Forelimb muscle (tissue), 1 donor: ENCODE results near the gene P4HA1. TPM values are rescaled to one million over a fixed set of nuclear protein-coding genes. Genes with fewer than 3 reads are reported as not detected.
"Not testable (repeated sequence)": the region's sequence is repeated elsewhere in the genome, so short reads cannot be mapped to it uniquely, and the experiment has no call there.

ENCODE experiments used
- DNase-seq: peaks from one replicate; pipeline ENCODE4 v3.0.0-alpha.2; 2013; ENCODE audit warnings: low read depth
- polyA plus RNA-seq: library from polyadenylated mRNA; unstranded; fragments of 120-200 nt; gene quantifications from one replicate; pipeline ENCODE4 v1.2.1, GENCODE V29; 2013; ENCODE audit not compliant: insufficient read length

The P4HA1 gene
- polyA plus RNA-seq: 46.6 TPM

DNA sequence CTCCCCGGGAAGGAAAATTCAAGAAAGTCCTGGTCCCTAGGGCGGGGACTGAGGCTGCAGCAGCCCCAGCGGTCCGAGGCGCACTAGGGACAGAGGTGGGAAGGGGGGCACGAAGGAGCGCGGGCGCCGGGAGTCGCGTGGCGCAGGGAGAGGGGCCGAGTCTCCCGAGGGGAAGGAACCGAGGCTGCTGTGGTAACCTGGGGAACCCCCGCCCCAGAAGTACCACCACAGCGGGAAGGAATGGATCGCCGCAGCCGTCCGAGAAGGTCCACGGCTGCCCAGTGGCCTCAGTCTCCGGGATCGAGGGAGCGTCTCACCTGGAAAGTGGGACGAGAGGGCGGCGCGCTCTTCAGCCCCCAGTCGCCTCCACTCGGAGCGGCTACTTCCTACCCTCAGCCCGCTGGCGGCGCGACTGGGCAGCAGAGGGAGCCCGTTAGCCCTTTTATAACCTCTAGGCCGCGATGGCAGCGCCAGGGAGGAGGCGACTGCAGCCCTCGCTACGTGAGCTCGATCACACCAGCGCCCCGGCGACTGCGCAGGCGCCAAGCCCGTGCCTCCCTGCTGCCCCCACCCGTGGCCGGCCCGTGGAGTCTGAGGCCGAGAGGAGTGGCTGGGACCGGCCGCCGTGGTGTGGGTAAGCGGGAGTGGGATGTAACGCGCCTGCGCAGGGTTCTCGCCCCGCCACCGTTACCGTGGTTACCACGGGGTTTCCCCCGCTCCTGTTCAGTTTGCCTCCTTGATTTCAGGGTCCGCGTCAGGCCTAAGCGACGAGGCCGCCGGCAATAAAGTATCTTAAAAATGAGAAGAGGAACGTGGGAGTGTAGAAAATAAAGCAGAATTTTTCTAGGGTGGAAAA lies at the start of gene P4HA1:
Gene P4HA1 (minus strand): TSS at position 418 of the 856 bp plus-strand sequence. CDS start 21,983 bp downstream, outside the sequence.
- peak; percentile 88 for DNase-seq

DNA sequence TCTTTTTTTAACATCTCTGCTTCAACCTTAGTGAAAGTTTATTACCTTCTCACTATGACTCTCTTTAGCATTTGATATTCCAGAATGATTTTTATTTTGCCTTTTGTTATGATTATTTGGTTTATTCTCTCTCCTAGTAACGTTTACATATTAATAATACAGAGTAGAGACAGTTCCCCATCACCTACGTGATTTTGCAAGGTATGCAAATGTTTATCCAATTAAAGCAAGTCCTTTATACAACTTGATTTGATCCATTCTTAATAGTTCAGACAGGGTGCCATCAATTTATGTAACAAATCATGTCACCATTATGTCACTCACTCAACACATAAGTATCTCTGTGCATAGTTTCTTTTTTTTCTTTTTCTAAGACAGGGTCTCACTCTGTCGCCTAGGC lies 44.9 kb upstream of the P4HA1 start:
- no peak for DNase-seq

DNA sequence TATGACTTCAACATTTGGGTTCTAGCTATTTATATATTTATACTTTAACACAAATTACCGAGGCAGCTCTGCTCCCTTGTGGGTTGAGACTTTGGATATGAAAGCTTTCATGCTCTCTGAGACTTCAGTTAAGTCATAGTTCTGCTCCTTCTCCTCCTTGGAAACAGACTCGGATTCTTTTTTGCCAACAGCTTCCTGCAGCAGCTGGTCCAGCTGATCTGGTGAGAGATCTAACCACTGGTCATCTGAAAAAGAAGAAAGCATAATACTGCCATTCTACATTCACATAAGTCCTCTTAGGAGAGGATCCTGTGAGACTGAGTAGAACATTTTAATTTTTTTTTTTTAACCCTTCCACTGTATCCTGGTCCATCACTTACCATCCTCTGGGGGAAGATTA lies 42.6 kb upstream of the P4HA1 start:
- no peak for DNase-seq

DNA sequence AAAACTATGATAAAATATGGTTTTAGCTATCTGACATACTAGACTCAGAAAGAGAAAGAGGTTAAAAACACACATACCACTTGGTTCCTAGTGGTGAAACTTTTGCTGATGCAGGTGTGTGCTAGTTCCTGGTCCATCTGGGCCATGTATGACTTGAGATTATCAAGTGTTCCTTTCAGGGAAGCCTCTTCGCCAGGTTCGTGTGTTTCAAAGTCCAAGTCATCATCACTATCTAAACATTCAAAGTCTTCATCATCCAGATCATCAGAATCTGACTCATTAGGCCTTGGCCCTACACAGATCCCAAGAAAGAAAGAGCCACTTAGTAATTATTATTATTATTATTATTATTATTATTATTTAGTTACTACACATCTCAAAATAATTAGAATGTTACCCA lies 40.0 kb upstream of the P4HA1 start:
- no peak for DNase-seq

DNA sequence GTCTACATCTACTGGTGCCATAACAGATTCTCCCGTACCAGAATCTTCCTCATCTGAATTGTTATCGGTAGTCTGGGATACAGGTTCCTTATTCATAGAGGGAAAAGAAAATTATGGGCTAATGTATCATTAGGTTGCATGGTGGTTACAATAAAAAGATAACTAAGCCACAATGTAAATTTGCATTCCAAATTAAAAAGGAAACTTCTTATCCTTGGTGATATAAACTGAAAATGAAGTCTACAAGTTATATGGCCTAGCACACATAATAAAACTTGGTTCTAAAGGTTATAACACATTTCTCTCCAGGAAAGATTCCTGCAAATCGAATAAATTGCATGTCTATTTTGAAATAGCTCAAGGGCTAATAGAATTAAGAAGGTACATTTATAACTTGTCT lies 38.1 kb upstream of the P4HA1 start:
- no peak for DNase-seq

DNA sequence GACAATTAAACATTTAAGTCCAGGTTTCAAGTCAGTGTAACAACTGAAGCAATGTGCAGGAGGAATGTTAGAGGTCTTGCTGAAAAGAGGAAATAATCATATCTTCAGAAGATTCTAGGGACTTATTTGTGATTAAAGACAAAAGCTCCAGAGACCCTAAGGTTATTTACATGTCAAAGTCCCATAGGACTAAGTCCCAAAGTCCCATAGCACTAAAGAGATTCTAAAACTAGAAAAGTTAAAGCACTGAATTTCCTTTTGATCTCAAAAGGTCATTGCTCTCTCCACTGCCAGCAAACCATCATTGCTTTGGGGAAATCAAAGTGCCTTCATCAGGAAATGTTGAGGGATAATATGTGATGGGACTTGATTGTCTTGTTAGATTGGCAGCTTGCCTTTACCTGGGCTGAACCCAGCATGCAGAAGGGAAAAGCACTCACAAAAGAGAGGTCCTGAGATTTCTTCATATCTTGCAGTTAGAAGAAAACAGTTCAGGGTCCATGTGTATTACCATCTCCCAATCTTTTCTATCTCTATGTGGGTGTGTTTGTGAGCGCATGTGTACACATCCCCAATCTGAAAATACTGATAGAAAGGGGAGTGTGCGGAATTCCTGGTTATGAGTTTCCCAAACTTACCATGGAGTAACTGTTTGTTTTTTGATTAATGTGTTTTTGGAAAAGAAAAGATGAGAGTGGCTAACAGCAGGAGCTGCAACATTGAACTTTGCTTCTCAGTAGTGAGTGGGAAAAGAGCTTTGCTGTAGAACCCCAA lies 35.4 kb upstream of the P4HA1 start:
- no peak for DNase-seq

DNA sequence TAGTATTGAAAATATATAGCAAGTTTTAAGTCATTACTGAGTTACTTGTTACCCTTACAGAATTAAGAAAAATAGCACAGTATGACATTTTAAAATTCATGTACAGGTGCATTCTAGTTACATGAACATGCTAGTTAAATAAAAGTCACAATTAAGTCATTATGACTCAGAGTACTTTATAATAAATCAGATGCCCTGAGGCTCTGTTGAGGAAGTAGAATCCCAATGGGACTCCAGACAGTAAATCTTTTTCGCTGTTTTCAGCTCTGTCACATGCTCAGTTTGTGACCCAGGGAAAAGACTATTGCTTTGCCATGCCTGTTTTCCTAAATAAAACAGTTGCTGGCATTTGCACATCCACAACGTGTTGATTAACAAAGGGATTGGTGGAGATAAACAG lies 34.6 kb upstream of the P4HA1 start:
- no peak for DNase-seq

DNA sequence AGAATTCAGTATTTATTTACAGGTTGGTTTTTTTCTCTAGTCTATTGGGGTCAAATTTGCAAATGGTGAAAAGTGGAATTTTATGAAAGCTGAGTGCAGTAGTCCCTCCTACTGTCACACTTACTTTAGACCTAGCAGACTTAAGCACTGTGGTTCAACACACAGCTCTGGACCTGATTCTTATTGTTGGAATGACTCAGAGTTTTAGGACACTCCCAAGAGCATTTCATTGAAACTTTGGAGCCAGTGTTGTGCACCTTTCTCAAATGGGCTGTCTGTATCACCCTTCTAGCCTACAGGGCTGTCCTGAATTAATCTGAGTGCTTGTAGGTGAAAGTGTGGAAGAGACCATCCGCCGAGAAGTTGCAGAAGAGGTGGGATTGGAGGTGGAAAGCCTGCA lies 29.7 kb upstream of the P4HA1 start:
- no peak for DNase-seq

DNA sequence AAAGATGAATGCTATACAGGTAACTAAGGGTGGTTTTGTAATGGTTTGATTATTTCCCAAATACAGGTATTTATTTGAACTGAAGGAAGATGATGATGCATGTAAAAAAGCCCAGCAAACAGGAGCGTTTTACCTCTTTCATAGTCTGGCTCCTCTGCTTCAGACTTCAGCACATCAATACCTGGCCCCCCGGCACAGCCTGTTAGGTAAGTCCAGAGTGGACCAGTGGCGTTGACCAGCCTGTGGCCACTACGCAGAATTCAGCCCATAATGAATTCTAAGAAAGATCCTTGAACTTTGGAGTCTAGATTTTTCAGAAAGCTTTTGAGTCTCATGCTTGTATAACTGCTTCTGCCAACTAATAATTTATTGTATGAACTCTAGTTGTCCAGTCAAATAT lies 23.3 kb upstream of the P4HA1 start:
- no peak for DNase-seq

DNA sequence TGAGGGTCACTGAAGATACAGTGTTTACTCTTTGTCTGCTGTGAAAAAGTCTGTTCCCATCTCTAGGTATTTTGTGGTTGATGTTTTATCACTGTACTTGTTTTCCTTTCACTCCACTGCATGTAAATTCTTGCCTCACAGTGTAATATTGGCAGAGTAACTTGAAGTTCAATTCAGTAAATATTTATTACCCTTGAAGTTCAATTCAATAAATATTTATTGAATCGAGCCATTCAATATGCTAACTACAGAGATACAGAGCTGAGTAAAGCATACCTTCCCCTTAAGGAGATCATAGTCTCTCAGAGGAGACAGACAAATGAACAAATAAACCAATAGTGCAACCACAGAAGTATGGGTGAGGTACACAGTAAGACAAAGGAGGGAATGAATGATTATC lies 22.8 kb upstream of the P4HA1 start:
- no peak for DNase-seq

DNA sequence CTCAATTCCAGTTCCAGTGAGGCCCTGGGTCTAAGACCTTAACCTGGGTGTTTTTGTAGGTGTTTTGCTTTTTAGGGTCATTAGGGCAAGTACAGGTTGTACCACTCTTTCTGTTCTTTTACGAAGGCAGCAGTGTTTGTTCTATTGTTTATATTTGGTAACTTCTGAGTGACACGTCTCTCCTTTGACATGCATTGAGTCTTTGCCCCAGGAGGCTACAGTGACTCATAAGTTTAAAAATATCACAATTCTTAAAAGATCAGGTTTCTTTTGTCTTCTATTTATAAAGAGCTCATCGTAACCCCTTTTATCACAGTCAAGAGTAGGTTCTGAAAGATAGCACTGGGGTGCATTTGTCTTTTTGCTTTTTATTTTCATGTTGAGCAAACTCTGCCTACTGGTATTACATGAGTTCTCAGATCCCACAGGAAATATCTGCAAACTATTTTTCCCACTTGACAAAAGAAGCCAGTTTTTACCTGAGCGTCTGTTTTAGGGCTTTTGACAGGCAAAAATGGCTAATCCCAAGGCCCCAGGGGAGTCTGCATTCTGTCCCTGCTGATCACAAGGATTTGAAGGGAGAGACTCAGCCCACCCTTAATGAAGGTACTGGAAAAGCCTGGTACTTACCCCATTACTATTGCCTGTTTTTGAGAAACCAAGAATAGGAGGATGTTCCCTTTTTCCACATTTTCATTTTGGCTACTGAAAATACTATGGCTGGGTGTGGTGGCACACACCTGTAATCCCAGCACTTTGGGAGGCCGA lies 21.5 kb upstream of the P4HA1 start:
- no peak for DNase-seq

DNA sequence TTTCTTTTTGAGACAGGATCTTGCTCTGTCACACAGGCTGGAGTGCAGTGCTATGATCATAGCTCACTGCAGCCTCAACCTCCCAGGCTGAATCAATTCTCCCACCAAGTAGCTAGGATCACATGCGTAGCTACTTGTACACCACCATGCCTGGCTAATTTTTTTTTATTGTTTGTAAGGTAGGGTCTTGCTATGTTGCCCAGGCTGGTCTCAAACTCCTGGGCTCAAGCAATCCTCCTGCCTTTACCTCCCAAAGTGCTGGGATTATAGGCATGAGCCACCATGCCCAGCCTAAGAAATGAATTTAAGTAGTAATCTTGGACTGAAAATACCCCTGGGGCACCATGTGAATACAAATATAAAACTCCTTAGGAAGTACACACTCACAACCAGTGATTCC lies 19.4 kb upstream of the P4HA1 start:
- DNase-seq: no peak

DNA sequence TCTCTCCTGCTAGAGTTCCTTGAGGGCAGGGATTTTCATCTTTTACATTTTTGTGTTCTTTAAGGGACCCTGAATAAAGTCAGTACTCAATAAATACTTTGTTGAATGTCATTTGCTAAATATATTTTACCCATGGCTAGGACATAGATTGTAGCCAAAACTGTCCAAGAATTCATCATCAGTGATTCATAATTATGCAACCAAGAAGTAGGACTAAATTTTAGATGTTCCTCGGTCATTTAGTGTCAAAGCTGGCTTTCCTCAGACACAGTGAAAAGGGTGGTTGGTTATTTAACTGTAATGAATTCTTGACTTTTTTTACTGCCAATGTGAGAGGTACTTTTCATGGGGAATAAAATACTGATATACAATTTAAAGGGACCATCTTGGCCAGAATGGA lies 16.9 kb upstream of the P4HA1 start:
- DNase-seq: no peak

DNA sequence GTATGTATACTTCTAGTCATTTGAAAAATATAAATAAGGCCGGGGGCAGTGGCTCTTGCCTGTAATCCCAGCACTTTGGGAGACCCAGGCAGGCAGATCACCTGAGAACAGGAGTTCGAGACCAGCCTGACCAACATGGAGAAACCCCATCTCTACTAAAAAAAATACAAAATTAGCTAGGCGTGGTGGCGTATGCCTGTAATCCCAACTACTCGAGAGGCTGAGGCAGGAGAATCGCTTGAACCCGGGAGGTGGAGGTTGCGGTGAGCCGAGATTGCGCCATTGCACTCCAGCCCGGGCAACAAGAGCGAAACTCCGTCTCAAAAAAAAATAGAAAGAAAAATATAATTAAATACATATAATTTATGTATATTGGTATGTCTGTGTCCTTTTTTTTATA lies 15.4 kb upstream of the P4HA1 start:
- not testable (repeated sequence) for DNase-seq

DNA sequence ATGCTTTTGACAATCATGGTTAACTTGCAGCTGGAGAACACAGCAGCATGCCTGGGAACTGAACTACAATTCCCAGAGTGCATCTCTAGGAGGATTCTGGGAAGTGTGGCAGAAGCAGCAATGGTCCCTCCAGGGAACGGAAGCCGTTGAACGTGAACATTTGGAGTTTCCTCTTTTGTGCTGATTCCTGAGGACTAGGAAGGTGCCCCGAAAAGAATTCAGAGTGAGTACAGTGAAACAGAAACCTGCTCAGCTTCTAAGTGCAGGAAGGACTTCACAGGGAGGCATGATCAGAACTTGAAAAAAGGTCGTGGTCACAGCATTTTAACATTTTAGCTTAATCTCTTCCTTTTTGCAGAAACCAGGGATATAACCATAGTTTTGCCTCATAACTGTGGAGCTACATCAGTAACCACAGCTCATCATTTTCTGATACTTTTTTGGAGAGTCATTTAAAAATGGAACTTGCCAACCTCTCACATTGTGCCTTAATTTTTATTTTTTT lies 13.7 kb upstream of the P4HA1 start, which contains the start of gene NUDT13:
Gene NUDT13 (plus strand): TSS at position 111 of the 505 bp plus-strand sequence. CDS start 3,911 bp downstream, outside the sequence.
- peak; percentile 90 for DNase-seq

DNA sequence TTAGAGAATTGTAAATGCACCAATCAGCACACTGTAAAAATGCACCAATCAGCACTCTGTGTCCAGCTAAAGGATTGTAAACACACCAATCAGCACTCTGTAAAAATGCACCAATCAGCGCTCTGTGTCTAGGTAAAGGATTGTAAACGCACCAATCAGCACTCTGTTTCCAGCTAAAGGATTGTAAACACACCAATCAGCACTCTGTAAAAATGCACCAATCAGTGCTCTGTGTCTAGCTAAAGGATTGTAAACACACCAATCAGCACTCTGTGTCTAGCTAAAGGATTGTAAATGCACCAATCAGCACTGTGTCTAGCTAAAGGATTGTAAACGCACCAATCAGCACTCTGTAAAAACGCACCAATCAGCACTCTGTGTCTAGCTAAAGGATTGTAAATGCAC lies 12.6 kb upstream of the P4HA1 start:
- not testable (repeated sequence) for DNase-seq

DNA sequence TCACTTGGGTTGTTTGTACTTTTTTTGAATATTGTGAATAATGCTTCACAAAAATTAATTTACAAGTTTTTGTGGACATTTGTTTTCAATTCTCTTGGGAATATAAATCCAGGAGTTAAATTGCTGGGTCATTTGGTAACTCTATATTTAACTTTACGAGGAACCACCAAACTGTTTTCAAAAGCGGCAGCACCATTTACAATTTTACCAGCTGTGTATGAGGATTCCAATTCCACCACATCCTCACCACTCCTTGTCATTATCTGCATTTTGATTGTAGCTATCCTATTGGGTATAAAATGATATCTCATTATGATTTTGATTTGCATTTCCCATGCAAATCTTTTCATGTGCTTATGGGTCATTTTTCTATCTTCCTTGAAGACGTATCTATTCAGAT lies 9.6 kb upstream of the P4HA1 start:
- no peak for DNase-seq

DNA sequence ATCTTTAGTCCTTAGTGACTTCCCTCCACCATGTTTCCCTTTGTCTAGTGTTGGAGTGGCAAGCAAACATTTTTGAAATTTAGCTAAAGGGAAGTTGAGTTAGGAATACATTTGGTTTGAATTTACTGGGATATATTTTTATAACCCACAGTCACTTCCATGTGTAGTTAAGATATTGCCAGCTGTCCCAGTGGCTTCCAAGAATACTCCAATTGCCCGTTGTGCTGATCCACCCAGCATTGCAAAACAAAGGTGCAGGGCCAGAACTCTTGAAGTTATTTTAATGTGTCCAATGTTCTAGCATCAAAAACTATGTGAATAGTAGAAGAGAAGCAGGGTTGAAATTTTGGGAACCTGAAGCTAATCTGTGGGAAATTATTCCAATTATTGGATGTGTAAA lies 2.5 kb upstream of the P4HA1 start:
- no peak for DNase-seq

DNA sequence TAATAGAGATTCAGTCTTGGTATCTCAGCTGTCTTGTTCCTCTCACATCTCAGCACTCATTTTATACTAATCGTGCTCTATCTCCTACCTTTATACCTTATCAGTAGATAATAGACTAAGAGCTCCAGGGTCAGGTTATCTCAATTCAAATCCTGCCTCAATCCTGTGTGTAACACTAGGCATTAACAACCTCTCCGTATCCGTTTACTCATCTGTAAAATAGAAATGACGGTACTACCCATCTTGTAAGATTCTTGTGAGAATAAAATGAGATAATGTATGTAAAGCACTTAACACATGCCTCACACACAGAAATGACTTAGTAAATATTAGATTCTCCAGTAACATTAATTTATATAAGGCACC lies 622 bp upstream of the P4HA1 start:
- DNase-seq: no peak

DNA sequence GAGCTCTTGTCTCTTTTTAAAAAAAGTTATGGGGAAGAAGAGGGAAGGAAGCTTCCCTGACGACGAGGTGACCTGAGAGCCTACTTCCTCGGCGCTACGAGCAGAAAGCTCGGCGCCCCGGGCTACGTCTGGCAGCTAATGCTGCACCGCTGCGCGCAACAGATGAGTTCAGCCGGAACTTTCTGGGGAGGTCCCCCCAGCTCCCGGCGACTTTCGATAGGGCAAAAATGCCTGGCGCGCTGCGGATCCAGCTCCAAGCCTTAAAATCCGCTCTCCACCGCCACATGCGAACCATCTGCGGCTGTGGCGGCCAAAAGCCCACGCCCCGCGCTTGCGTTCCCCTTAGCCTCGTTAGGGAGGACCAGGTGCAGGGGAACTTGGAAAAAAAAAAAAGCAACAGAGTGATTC lies 621 bp downstream of the P4HA1 start:
- DNase-seq: no peak

DNA sequence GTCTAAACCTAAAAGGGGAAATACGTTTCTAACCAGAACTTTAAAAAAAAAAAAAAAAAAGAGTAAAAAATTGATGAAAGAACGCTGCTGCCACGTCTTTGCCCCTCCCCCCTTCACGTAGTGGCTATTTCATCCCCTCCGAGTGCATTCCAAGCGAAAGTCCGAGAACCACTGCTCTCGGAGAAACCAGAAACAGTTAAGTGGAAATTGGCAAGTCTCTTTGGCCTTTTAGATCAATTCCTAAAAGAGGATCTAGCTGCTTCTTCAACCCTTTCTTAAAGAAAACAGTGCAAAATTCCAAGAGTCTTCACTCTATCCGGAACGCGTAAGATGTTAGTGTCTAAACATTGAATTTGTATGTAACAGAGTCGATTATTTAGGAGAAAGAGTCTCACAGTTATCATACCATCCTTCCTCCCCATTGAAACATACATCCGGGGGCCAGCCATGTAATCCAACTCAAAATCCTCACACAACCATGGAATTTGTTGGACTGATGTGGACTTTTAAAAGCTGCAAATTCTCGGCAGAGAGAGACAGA lies 1.1 kb downstream of the P4HA1 start:
- peak; percentile 79 for DNase-seq
